AG09319 (cell line): ENCODE measurements around the gene ZC2HC1B.

ENCODE experiments used
- DNase-seq: peaks from one replicate; pipeline ENCODE4 v3.0.0-alpha.2; 2010; ENCODE audit warnings: low read depth; ENCODE audit errors: extremely low read depth
- CTCF ChIP-seq: IDR thresholded peaks from 2 replicates; pipeline ENCODE4 v1.5.1; 2011; ENCODE audit warnings: low read depth, mild to moderate bottlenecking, inconsistent platforms, low read length, moderate library complexity

Gene ZC2HC1B

GRCh38 chr6:143864234-143864633, at the start of gene ZC2HC1B:
Gene ZC2HC1B, plus strand, starts transcription at chr6:143864474. Its CDS starts 66 bp downstream, at chr6:143864540.
- TF ChIP-seq CTCF: no peak
- no peak for DNase-seq

- no peak for TF ChIP-seq CTCF
- DNase-seq: no peak
These were observed 46.7 kb upstream of the ZC2HC1B start for GRCh38 chr6:143817621-143818020.

GRCh38 chr6:143821359-143821758, 42.9 kb upstream of the ZC2HC1B start:
- no peak for TF ChIP-seq CTCF
- no peak for DNase-seq

- no peak for TF ChIP-seq CTCF
These were observed 41.7 kb upstream of the ZC2HC1B start for GRCh38 chr6:143822584-143823024.

GRCh38 chr6:143823548-143823947, 40.7 kb upstream of the ZC2HC1B start:
- TF ChIP-seq CTCF: no peak
- no peak for DNase-seq

More at GRCh38 chr6:143822584-143823024, 41.7 kb upstream of the ZC2HC1B start:
- DNase-seq: no peak

- no peak for DNase-seq
- TF ChIP-seq CTCF: no peak
These were observed 35.7 kb upstream of the ZC2HC1B start for GRCh38 chr6:143828572-143828971.

GRCh38 chr6:143836150-143836549, 28.1 kb upstream of the ZC2HC1B start:
- no peak for TF ChIP-seq CTCF
- DNase-seq: no peak
